ENCODE results near the gene EBP.

The EBP gene

GRCh38 chrX:48521353-48522243, at the start of gene EBP:
Gene EBP, plus strand, starts transcription at chrX:48521808. Its CDS starts 1,964 bp downstream, at chrX:48523772.
- peak; percentile 51 for DNase-seq (ENCODE audit: low read depth, low spot score)

GRCh38 chrX:48472225-48472624, 49.4 kb upstream of the EBP start:
- no peak for DNase-seq (ENCODE audit: low read depth, low spot score)

- no peak for DNase-seq (ENCODE audit: low read depth, low spot score)
Measured at GRCh38 chrX:48472851-48473703, 48.5 kb upstream of the EBP start.

- DNase-seq (ENCODE audit: low read depth, low spot score), result no peak
Measured at GRCh38 chrX:48473704-48473990, 48.0 kb upstream of the EBP start.

- no peak for DNase-seq (ENCODE audit: low read depth, low spot score)
Measured at GRCh38 chrX:48474127-48474526, 47.5 kb upstream of the EBP start.

- DNase-seq (ENCODE audit: low read depth, low spot score), result no peak
Measured at GRCh38 chrX:48474581-48474980, 47.0 kb upstream of the EBP start.

- DNase-seq (ENCODE audit: low read depth, low spot score), result no peak
Measured at GRCh38 chrX:48475296-48475695, 46.3 kb upstream of the EBP start.

GRCh38 chrX:48475774-48476577, 45.6 kb upstream of the EBP start, which contains the start of gene FTSJ1:
Gene FTSJ1, plus strand, starts transcription at chrX:48476199. Its CDS starts 1,849 bp downstream, at chrX:48478048.
- peak; percentile 73 for DNase-seq (ENCODE audit: low read depth, low spot score)

- no peak for DNase-seq (ENCODE audit: low read depth, low spot score)
Measured at GRCh38 chrX:48476919-48477318, 44.7 kb upstream of the EBP start.

- DNase-seq (ENCODE audit: low read depth, low spot score), result no peak
Measured at GRCh38 chrX:48477960-48478755, 43.5 kb upstream of the EBP start.

GRCh38 chrX:48478806-48479205, 42.8 kb upstream of the EBP start:
- DNase-seq (ENCODE audit: low read depth, low spot score), result no peak

GRCh38 chrX:48480142-48480541, 41.5 kb upstream of the EBP start:
- DNase-seq (ENCODE audit: low read depth, low spot score), result no peak

GRCh38 chrX:48480583-48480982, 41.0 kb upstream of the EBP start:
- no peak for DNase-seq (ENCODE audit: low read depth, low spot score)

- no peak for DNase-seq (ENCODE audit: low read depth, low spot score)
Measured at GRCh38 chrX:48482526-48482925, 39.1 kb upstream of the EBP start.

- DNase-seq (ENCODE audit: low read depth, low spot score), result no peak
Measured at GRCh38 chrX:48487362-48487798, 34.2 kb upstream of the EBP start.

- DNase-seq (ENCODE audit: low read depth, low spot score), result no peak
Measured at GRCh38 chrX:48488034-48488433, 33.6 kb upstream of the EBP start.

GRCh38 chrX:48489296-48489695, 32.3 kb upstream of the EBP start:
- DNase-seq (ENCODE audit: low read depth, low spot score), result no peak

GRCh38 chrX:48489892-48490291, 31.7 kb upstream of the EBP start:
- DNase-seq (ENCODE audit: low read depth, low spot score), result no peak

GRCh38 chrX:48490661-48491060, 30.9 kb upstream of the EBP start:
- DNase-seq (ENCODE audit: low read depth, low spot score), result no peak

GRCh38 chrX:48491809-48492208, 29.8 kb upstream of the EBP start:
- no peak for DNase-seq (ENCODE audit: low read depth, low spot score)

- DNase-seq (ENCODE audit: low read depth, low spot score), result no peak
Measured at GRCh38 chrX:48492293-48492910, 29.2 kb upstream of the EBP start.
